HG03025 (cell line): ENCODE results near the gene GPR137C.

ENCODE experiments used
- ATAC-seq: cut with Tn5 transposase; IDR thresholded peaks from one replicate; pipeline ENCODE4 v1.9.1; 2021; ENCODE audit warnings: mild to moderate bottlenecking, moderate library complexity; ENCODE audit not compliant: unreplicated experiment, low FRiP score

Gene GPR137C

DNA sequence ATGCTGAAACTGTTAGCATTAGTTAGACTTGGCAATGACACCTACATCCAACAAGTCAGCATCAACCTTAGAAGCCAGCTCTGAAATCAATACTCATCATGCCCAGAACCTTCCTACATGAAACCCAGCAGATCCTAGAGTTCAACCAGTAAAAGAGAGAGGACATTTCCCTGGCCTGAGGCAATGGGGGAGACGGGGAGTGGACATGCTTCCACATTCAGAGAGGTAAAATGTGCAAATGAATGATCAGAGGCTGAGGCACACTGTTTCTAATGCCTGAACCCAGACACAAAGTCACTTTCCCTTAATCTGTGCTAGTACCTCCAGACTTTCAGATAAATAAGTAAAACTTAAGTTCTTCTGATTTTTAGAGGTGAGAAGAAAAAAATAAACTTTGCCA lies 108.2 kb downstream of the GPR137C start:
- no peak for ATAC-seq

DNA sequence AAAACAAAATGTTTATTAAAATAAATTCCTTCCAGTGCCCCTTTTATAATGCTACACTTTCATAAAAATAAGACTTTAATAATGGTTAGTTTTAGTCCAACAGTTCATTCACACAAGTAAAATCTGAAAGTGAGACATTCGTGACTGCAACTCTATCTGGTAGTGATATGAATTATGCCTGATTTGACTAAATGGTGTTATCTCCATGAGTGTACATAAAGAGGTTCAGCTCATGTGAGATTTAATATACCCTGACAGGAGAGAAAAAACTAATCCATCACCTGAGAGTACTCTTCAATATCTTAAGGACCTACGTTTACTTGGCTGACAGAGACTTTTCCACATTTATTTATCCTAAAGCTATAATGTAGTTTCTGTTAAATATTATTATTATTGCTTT lies 108.7 kb downstream of the GPR137C start:
- no peak for ATAC-seq

DNA sequence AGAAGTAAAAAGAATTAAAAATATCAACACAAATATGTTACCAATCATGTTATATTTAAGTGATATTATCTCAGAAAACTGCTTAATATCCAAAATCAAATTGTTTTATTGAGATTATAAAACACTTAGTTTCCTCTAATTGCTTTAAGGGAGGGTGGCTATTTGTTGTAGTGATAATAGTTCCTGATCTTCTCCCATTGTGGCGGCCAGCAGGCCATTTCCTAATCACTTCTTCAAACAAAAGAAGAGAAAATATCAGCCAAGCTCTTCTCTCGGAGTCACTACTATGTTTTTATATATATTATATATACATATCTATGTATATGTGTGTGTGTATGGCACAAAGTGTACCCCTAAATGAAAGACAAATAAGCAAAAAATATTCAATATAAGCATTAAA lies 111.2 kb downstream of the GPR137C start:
- no peak for ATAC-seq

DNA sequence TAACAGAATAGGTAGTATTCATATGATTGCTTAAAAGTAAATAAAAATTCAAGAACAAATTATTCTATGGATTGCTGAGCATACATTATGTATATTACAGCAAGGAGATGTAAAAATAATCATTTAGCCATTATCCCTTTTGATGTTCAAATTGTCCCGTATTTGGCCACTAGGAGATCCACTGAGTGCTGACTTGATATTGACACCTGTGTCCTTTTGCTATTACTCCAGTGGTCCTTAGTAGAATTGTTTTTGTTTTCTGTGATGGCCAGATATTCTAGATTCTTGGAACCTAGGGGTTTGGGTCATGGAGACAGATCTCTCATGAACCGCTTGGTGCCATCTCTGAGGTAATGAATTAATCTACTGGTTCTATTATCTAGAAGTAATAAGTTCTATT lies 126.0 kb downstream of the GPR137C start:
- no peak for ATAC-seq

DNA sequence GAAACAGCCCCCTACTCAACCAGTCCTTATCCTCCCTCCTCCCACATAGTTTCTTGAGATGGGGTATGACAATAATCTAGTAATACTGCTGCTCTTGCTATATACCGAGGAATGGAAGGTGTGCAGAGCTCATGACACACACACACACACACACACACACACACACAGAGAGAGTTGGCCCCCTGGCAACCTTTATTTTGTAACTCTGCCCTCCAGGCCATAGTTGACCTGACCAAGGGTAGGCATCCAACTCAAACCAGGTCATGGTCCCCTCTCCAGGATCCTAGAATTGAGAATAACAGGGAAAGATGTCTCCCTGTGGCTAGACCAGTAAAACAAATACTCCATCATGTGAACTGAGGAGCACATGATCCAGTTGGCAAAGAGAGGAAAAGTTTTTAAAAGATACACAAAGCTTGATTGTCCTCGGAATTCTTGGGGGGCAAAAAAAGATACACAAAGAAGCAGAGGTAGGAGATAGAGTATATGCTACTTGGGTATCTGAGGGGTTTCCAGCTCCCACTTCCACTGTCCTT lies 131.4 kb downstream of the GPR137C start:
- no peak for ATAC-seq

DNA sequence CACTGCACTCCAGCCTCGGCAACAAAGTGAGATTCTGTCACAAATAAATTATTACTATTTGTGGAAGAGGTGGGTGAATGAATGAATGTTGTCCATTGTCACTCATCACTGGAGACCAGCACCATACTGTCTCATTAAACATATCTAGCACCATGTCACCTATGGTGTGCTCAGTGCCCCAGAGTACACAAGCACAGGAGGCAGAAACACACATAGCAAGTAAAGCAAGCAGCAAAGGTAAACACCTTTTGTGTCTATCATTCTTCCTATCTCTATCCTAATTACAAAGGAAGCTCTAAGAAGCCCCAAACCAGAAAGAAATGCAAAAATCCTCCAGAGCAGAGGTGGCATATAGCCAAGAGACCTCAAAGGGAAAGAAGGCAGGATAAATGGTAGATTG lies 133.5 kb downstream of the GPR137C start:
- ATAC-seq = no peak
